Neural cell (in vitro differentiated cells): Measurements from ENCODE around the gene EPHX1. TPM values are rescaled to one million over a fixed set of nuclear protein-coding genes. Genes with fewer than 3 reads are reported as not detected.
"Not testable (repeated sequence)": the region's sequence is repeated elsewhere in the genome, so short reads cannot be mapped to it uniquely, and the experiment has no call there.

Source experiments
- H2AFZ ChIP-seq: fragments of 200-600, 300-800 bp; sonication (generic), shearing (Covaris generic); 2 replicates; pipeline ENCODE4 v1.6.0; 2014; ENCODE audit warnings: low read depth, mild to moderate bottlenecking, antibody characterized with exemption, low read length, moderate library complexity
- H3F3A ChIP-seq: fragments of 200-600 bp; shearing (Covaris generic); 2 replicates; pipeline ENCODE4 v1.6.1; 2016; ENCODE audit warnings: mild to moderate bottlenecking, moderate library complexity, mixed read lengths, antibody characterized with exemption, low read length; ENCODE audit not compliant: insufficient read depth, poor library complexity, severe bottlenecking
- H3K27ac ChIP-seq: fragments of 200-600, 300-800 bp; sonication (generic), shearing (Covaris generic); 2 replicates; pipeline ENCODE4 v1.5.1; 2014; ENCODE audit warnings: mild to moderate bottlenecking, low read length, moderate library complexity
- H3K27me3 ChIP-seq: fragments of 300-800, 200-600 bp; sonication (generic), shearing (Covaris generic); 2 replicates; pipeline ENCODE4 v1.6.0; 2014; ENCODE audit warnings: mild to moderate bottlenecking, low read depth, low read length, moderate library complexity; ENCODE audit not compliant: insufficient read depth
- H3K36me3 ChIP-seq: fragments of 300-800, 200-600 bp; sonication (generic), shearing (Covaris generic); 2 replicates; pipeline ENCODE4 v1.5.1; 2014; ENCODE audit warnings: mild to moderate bottlenecking, antibody characterized with exemption, low read length, moderate library complexity; ENCODE audit not compliant: insufficient read depth
- H3K4me2 ChIP-seq: fragments of 300-800, 200-600 bp; sonication (generic), shearing (Covaris generic); 2 replicates; pipeline ENCODE4 v1.6.0; 2014; ENCODE audit warnings: mild to moderate bottlenecking, low read length
- H3K4me3 ChIP-seq: fragments of 300-800, 200-600 bp; sonication (generic), shearing (Covaris generic); 2 replicates; pipeline ENCODE4 v1.5.1; 2014; ENCODE audit warnings: mild to moderate bottlenecking, low read length, moderate library complexity
- H3K79me2 ChIP-seq: fragments of 200-600 bp; shearing (Covaris generic); replicated peaks from 2 replicates; pipeline ENCODE4 v1.6.0; 2014; ENCODE audit warnings: mild to moderate bottlenecking, low read length, moderate library complexity; ENCODE audit not compliant: insufficient read depth
- H3K9ac ChIP-seq: fragments of 300-800, 200-600 bp; sonication (generic), shearing (Covaris generic); 2 replicates; pipeline ENCODE4 v1.6.1; 2016; ENCODE audit warnings: mild to moderate bottlenecking, low read length, mixed read lengths
- H3K9me2 ChIP-seq: fragments of 200-600 bp; shearing (Covaris generic); 2 replicates; pipeline ENCODE4 v1.6.1; 2016; ENCODE audit warnings: mild to moderate bottlenecking, low read length, mixed read lengths; ENCODE audit not compliant: insufficient read depth
- H3K9me3 ChIP-seq: fragments of 200-600, 300-800 bp; sonication (generic), shearing (Covaris generic); 2 replicates; pipeline ENCODE4 v1.6.1; 2016; ENCODE audit warnings: mild to moderate bottlenecking, mixed run types, low read length, moderate library complexity, mixed read lengths
- H4K20me1 ChIP-seq: fragments of 200-600 bp; shearing (Covaris generic); 2 replicates; pipeline ENCODE4 v1.6.1; 2016; ENCODE audit warnings: mild to moderate bottlenecking, mixed run types; ENCODE audit not compliant: insufficient read depth
- EP300 ChIP-seq: fragments of 450-650 bp; conservative IDR thresholded peaks from 2 replicates; pipeline ENCODE4 v1.6.1; 2014; ENCODE audit warnings: antibody characterized with exemption, mild to moderate bottlenecking, moderate library complexity; ENCODE audit not compliant: poor library complexity, severe bottlenecking
- EZH2 ChIP-seq: fragments of 200-600, 300-800 bp; shearing (Covaris generic), sonication (generic); IDR thresholded peaks from 2 replicates; pipeline ENCODE4 v1.6.1; 2014; ENCODE audit warnings: antibody characterized with exemption, low read length, borderline replicate concordance, mild to moderate bottlenecking; ENCODE audit not compliant: insufficient read depth, poor library complexity, severe bottlenecking
- MXI1 ChIP-seq: fragments of 450-650 bp; conservative IDR thresholded peaks from 2 replicates; pipeline ENCODE4 v1.6.1; 2014; ENCODE audit warnings: antibody characterized with exemption, mild to moderate bottlenecking; ENCODE audit not compliant: poor library complexity, severe bottlenecking
- POLR2AphosphoS5 ChIP-seq: IDR thresholded peaks from 2 replicates; pipeline ENCODE4 v1.6.1; 2012
- RAD21 ChIP-seq: fragments of 450-650 bp; conservative IDR thresholded peaks from 2 replicates; pipeline ENCODE4 v1.6.1; 2014; ENCODE audit warnings: antibody characterized with exemption, mild to moderate bottlenecking, moderate library complexity
- SMC3 ChIP-seq: fragments of 450-650 bp; conservative IDR thresholded peaks from 2 replicates; pipeline ENCODE4 v1.6.1; 2014; ENCODE audit warnings: antibody characterized with exemption, mild to moderate bottlenecking, moderate library complexity; ENCODE audit not compliant: poor library complexity
- TAF1 ChIP-seq: IDR thresholded peaks from 2 replicates; pipeline ENCODE4 v1.6.1; 2012; ENCODE audit warnings: low read depth
- polyA plus RNA-seq: library from polyadenylated mRNA; depleted of rRNA; stranded (reverse); fragments of >200 nt; gene quantifications from 2 replicates; pipeline ENCODE4 v1.2.3, GENCODE V29; 2014
- TF ChIP-seq, protein P1 (sequence below): IDR thresholded peaks from 2 replicates; pipeline ENCODE4 v1.6.1; 2012; ENCODE audit warnings: borderline replicate concordance
- TF ChIP-seq, protein P2 (sequence below): fragments of 450-650 bp; IDR thresholded peaks from 2 replicates; pipeline ENCODE4 v1.5.1; 2014; ENCODE audit warnings: antibody characterized with exemption, mild to moderate bottlenecking, moderate library complexity; ENCODE audit not compliant: poor library complexity, severe bottlenecking

EPHX1 gene
- polyA plus RNA-seq, 1 donor from 2014 or later = 8.7 TPM

DNA sequence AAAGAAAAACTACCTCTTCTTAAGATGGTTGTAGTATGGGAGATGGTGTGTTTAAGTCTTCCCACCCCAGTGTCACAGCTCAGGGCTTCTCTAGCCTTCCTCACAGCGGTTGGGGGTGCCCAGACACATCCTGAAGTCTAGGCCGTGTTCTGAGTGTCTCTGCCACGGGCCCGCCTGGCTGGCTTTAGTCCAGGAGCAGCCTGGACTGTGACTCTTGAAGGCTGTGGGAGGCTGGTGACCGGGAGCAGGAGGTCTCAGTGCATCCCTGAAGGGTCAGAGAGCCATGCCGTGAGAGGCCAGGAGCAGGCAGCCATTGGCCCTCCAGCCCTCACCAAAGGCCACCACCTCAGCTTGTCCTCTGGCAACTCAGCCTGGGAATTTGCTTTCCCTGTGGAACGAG, 4.5 kb downstream of the EPHX1 start:
- no peak overlapping the region for H3K4me2 ChIP-seq
- no peaks in the 10 kb centered on the region for H3K9me2 ChIP-seq
- H3K79me2 ChIP-seq = peaks cover 11% of the 10 kb centered on the region
- H3F3A ChIP-seq = peaks cover 3% of the 10 kb centered on the region
- no peaks in the 10 kb centered on the region for H3K9me3 ChIP-seq
- no peak overlapping the region for H3K4me3 ChIP-seq
- no peaks in the 10 kb centered on the region for H4K20me1 ChIP-seq
- H3K9ac ChIP-seq = no peak overlapping the region
- H3K36me3 ChIP-seq = no peaks in the 10 kb centered on the region
- no peak overlapping the region for H3K27ac ChIP-seq
- no peak overlapping the region for H2AFZ ChIP-seq
- H3K27me3 ChIP-seq = no peaks in the 10 kb centered on the region
- TF ChIP-seq, protein P1, sequence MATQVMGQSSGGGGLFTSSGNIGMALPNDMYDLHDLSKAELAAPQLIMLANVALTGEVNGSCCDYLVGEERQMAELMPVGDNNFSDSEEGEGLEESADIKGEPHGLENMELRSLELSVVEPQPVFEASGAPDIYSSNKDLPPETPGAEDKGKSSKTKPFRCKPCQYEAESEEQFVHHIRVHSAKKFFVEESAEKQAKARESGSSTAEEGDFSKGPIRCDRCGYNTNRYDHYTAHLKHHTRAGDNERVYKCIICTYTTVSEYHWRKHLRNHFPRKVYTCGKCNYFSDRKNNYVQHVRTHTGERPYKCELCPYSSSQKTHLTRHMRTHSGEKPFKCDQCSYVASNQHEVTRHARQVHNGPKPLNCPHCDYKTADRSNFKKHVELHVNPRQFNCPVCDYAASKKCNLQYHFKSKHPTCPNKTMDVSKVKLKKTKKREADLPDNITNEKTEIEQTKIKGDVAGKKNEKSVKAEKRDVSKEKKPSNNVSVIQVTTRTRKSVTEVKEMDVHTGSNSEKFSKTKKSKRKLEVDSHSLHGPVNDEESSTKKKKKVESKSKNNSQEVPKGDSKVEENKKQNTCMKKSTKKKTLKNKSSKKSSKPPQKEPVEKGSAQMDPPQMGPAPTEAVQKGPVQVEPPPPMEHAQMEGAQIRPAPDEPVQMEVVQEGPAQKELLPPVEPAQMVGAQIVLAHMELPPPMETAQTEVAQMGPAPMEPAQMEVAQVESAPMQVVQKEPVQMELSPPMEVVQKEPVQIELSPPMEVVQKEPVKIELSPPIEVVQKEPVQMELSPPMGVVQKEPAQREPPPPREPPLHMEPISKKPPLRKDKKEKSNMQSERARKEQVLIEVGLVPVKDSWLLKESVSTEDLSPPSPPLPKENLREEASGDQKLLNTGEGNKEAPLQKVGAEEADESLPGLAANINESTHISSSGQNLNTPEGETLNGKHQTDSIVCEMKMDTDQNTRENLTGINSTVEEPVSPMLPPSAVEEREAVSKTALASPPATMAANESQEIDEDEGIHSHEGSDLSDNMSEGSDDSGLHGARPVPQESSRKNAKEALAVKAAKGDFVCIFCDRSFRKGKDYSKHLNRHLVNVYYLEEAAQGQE = no peak
- no peak for TF ChIP-seq TAF1
- TF ChIP-seq POLR2AphosphoS5 = no peak
- no peak for TF ChIP-seq EZH2
- TF ChIP-seq EP300 = no peak
- TF ChIP-seq MXI1 = no peak
- no peak for TF ChIP-seq SMC3
- TF ChIP-seq, protein P2, sequence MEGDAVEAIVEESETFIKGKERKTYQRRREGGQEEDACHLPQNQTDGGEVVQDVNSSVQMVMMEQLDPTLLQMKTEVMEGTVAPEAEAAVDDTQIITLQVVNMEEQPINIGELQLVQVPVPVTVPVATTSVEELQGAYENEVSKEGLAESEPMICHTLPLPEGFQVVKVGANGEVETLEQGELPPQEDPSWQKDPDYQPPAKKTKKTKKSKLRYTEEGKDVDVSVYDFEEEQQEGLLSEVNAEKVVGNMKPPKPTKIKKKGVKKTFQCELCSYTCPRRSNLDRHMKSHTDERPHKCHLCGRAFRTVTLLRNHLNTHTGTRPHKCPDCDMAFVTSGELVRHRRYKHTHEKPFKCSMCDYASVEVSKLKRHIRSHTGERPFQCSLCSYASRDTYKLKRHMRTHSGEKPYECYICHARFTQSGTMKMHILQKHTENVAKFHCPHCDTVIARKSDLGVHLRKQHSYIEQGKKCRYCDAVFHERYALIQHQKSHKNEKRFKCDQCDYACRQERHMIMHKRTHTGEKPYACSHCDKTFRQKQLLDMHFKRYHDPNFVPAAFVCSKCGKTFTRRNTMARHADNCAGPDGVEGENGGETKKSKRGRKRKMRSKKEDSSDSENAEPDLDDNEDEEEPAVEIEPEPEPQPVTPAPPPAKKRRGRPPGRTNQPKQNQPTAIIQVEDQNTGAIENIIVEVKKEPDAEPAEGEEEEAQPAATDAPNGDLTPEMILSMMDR = no peak
- TF ChIP-seq RAD21 = no peak

DNA sequence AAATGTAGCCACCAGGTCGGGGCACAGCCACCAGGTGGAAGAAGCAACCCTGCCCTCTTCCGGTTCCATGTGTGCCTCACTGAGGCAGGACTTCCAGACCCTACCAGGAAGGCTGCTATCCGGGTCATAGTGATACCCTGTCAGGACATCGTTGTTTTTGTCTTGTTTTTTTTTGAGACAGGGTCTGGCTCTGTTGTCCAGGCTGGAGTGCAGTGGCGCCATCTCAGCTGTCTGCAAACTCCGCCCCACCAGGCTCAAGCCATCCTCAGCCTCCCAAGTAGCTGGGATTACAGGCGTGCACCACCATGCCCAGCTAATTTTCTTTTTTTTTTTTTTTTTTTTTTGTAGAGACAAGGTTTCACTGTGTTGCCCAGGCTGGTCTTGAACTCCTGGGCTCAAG, 5.2 kb downstream of the EPHX1 start:
- not testable (repeated sequence) for H3K9ac ChIP-seq, H3K9me2 ChIP-seq, H3K27me3 ChIP-seq, H3K36me3 ChIP-seq, H3F3A ChIP-seq, H3K27ac ChIP-seq, H3K4me3 ChIP-seq, H4K20me1 ChIP-seq, H2AFZ ChIP-seq, H3K4me2 ChIP-seq, H3K9me3 ChIP-seq
- H3K79me2 ChIP-seq = peaks cover 11% of the 10 kb centered on the region

DNA sequence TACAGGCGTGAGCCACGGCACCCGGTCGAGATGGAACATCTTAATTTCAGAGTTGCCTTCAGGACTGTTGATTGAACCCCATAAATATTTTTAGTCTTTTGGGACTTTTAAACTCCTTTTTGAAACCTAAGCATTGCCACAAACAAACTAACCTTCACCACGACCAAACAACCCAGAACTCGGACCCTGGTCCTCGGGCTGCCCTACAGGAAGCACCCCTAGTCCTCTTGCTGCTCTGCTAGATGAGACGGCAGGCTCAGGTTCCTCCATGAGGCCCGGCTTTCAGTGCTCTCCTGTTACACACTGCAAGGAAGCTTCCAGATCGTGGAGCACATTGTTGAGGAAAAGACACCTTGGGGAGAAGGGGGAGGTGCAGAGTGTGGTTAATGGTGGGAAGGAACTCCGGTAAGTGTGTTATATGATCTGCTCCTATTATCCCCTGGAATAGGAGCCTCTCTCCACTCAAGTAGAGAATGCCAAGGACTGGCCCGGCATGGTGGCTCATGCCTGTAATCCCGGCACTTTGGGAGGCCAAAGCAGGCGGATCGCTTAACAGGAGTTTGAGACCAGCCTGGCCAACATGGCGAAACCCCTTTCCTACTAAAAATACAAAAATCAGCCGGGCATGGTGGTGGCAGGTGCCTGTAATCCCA, 5.7 kb downstream of the EPHX1 start:
- Histone ChIP-seq H2AFZ (no peak overlapping the region), H3K4me2 (no peak overlapping the region), H3K27ac (no peak overlapping the region), H3K79me2 (peaks cover 11% of the 10 kb centered on the region), H4K20me1 (no peaks in the 10 kb centered on the region), H3F3A (no peaks in the 10 kb centered on the region), H3K9ac (no peak overlapping the region), H3K9me2 (no peaks in the 10 kb centered on the region), H3K27me3 (no peaks in the 10 kb centered on the region), H3K4me3 (no peak overlapping the region), H3K9me3 (no peaks in the 10 kb centered on the region), H3K36me3 (no peaks in the 10 kb centered on the region)
- TF ChIP-seq, protein P2 = no peak
- no peak for TF ChIP-seq TAF1
- TF ChIP-seq EZH2 = no peak
